Measurements from ENCODE around the gene TNFRSF1A. TPM values are rescaled to one million over a fixed set of nuclear protein-coding genes. Genes with fewer than 3 reads are reported as not detected.
A peak's percentile ranks its signal among the peaks of the same experiment; 100 is the strongest.

The TNFRSF1A gene
- total RNA-seq, 4 donors from 2014 or later: 279 to 689 (median 317) TPM

DNA sequence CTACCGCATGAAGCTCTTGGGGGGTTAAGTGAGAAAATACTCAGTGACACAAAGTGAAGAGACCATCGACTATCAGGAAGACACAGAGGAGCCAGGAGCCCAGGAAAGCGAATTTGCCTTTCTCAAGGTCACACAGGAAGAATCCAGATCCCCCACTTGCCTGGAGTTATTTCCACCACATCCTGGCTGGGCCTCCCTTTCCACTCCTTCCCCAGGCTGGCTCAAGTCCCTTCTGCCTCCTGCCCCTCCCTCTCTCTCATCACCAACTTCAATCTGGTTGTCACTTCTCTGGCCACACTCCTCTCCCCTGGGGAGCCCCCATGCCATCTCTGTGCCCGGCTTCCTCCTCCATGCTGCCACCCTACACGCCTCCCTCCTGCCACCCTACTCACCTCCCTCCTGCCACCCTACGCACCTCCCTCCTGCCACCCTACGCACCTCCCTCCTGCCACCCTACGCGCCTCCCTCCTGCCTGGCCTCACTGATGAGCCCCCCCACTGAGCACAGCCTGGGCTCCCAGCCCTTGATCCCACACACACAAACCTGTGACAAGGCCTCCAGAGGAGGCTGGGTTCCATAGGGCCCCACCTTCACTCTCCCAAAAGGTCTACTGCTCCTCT is 27.1 kb upstream of the TNFRSF1A start:
- TF ChIP-seq, protein P1, sequence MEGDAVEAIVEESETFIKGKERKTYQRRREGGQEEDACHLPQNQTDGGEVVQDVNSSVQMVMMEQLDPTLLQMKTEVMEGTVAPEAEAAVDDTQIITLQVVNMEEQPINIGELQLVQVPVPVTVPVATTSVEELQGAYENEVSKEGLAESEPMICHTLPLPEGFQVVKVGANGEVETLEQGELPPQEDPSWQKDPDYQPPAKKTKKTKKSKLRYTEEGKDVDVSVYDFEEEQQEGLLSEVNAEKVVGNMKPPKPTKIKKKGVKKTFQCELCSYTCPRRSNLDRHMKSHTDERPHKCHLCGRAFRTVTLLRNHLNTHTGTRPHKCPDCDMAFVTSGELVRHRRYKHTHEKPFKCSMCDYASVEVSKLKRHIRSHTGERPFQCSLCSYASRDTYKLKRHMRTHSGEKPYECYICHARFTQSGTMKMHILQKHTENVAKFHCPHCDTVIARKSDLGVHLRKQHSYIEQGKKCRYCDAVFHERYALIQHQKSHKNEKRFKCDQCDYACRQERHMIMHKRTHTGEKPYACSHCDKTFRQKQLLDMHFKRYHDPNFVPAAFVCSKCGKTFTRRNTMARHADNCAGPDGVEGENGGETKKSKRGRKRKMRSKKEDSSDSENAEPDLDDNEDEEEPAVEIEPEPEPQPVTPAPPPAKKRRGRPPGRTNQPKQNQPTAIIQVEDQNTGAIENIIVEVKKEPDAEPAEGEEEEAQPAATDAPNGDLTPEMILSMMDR (IDR thresholded peaks at IDR 0.05): no peak
- no peak for ATAC-seq (ENCODE audit: low FRiP score)
- DNase-seq (ENCODE audit: low spot score): no peak

DNA sequence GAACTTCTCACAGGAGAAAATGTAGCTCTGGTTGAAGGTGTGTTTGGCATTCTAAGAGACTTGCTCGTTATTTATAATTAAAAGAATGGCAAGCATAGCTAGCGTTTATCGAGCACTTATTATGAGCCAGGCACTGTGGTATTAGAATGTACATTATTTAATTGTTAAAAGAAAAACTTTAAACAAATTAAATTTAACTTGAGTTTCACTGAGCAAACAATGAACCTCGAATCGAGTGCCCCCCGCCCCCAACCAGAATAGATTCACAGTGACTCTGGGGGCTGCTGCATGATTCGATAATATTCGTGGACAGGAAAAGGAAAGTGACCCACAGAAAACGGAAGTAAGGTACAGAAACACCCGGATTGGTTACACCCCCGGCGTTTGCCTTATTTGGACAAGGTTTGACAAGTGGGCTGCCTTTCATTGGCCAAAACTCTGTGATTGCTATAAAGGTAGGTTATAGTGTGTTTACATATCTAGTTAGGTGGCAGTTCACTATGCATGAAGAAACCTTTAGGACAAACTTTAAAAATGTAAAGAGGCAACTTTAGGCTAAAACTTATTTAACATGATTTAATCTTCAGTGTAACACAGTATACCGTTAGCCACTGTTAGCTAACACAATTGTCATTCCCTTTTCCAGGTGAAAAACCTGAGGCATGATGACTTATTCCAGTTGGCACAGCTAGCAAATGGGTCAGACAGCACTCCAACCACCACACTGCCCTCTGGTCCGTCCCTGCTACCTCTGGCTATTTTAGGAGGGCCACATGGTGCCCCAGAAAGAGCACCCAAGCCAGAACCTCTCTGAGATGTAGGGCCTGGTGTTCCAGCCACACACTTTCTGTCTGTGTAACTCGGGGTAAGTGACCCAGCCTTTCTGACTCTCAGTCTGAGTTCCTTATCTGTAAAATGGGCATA is 26.4 kb upstream of the TNFRSF1A start:
- ATAC-seq (ENCODE audit: low FRiP score): no peak
- TF ChIP-seq, protein P1 (IDR thresholded peaks at IDR 0.05): no peak

DNA sequence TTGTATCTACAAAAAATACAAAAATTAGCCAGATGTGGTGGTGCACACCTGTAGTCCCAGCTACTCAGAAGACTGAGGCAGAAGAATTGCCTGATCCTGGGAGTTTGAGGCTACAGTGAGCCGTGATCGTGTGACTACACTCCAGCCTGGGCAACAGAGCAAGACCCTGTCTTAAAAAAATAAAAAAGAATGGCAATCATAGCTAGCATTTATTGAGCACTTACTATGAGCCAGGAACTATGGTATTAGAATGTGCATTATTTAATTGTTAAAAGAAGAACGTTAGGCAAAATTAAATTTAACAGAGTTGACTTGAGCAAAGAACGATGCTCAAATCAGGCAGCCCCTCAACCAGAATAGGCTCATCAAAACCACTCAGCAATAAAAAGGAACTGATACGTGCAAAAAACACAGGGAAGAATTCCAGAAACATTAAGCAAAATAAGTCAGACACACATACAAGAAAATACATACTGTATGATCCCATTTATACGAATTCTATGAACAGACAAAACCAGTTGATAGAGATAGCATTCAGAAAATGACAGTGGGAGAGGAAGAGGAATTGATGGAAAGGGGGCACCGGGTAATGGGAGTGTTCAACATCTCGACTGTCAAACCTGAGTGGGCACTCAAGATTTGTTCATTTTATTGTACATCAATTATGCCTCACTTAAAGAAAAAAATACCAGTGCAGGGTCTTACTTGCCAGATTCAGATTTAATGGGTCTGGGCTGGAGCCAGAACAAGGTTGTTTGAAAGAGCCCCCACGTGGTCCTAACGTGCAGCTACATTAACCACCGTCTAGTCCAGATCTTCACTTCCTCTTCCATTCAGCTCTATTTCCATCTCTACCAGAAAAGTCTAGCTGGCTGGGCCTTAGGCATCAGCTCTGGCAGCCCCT is 25.4 kb upstream of the TNFRSF1A start:
- ATAC-seq (ENCODE audit: low FRiP score): no peak
- TF ChIP-seq, protein P1 (IDR thresholded peaks at IDR 0.05): peak in 1 of 3 donors; percentile 11
- no peak for DNase-seq (ENCODE audit: low spot score)

More for the DNA sequence above, 26.4 kb upstream of the TNFRSF1A start:
- no peak for DNase-seq (ENCODE audit: low spot score)

DNA sequence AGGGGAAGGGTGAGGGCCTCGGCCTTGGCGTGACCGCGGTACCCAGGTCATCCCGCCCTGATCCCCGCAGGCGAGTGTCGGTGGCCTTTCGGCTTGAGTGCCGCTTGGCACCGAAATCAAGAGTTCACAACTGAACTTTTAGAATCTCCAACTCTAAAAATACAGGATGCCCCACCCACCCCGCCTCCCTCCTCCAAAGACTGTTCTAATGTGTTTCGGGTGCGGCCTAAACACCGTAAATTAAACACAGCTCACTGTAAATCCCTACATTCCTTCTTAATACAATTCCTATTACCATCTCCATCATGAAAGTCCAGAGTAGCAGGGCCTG is 22.1 kb upstream of the TNFRSF1A start:
- ATAC-seq (ENCODE audit: low FRiP score) (peak; percentile 9), DNase-seq (ENCODE audit: low spot score) (no peak)
- TF ChIP-seq, protein P1 (IDR thresholded peaks at IDR 0.05): no peak

DNA sequence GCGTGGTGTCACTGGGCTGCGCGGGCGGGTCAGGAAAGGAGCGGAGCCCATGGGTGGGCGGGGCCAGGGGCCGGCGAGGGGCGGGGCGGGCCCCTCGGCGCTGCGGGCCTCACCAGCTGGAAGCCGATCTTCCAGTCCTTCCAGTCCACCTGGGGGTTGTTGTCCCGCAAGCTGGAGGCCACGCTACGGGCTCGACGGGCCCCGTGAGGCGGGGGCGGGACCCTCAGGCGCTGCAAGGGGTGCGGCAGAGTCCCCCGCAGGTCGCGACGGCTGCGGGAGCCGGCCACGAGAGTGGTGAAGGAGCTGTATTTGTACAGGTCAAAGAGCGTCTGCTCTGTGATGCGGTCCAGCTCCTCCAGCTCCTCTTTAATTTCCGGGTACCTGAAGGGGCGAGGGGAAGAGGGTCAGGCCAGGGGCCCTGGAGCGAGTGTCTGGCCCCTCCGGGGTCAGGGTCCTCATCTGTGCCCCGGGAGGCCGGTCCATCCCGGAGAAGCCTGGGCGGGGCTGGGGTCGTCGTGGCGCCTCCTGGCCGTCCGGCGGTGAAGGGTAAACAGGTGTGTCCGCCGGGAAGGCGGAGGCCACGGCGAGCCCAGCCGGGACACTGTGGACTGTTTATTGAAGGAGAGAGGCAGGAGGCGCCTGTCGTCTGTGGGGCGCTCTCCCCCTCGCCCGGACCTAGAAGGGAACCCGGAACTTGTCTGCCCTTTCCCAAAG is 21.6 kb upstream of the TNFRSF1A start:
- peak; percentile 84 for ATAC-seq (ENCODE audit: low FRiP score)
- TF ChIP-seq, protein P1 (IDR thresholded peaks at IDR 0.05): no peak
- DNase-seq (ENCODE audit: low spot score): no peak

DNA sequence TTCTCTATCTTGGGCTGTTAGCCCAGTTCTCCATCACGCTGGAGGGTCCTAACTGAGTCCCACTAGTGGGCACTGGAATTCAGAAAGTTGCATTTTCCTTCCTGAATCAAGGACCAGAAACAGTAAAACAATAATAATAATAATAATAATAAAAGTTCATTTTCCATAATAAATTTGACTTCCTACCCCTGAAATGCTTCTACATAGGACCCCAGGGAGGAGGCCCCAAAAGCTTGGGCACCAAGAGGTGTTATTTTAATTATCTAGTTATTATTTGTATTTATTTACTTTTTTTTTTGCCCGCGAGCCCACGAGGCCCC is 21.1 kb upstream of the TNFRSF1A start:
- no peak for ATAC-seq (ENCODE audit: low FRiP score)
- TF ChIP-seq, protein P1 (IDR thresholded peaks at IDR 0.05): no peak
- no peak for DNase-seq (ENCODE audit: low spot score)
